ENCODE results near the gene ZNF487.
"Not testable (repeated sequence)": the region's sequence is repeated elsewhere in the genome, so short reads cannot be mapped to it uniquely, and the experiment has no call there.

The ZNF487 gene

GRCh38 chr10:43407148-43407575 is 29.7 kb upstream of the ZNF487 start:
- DNase-seq = peak; percentile 53

DNA sequence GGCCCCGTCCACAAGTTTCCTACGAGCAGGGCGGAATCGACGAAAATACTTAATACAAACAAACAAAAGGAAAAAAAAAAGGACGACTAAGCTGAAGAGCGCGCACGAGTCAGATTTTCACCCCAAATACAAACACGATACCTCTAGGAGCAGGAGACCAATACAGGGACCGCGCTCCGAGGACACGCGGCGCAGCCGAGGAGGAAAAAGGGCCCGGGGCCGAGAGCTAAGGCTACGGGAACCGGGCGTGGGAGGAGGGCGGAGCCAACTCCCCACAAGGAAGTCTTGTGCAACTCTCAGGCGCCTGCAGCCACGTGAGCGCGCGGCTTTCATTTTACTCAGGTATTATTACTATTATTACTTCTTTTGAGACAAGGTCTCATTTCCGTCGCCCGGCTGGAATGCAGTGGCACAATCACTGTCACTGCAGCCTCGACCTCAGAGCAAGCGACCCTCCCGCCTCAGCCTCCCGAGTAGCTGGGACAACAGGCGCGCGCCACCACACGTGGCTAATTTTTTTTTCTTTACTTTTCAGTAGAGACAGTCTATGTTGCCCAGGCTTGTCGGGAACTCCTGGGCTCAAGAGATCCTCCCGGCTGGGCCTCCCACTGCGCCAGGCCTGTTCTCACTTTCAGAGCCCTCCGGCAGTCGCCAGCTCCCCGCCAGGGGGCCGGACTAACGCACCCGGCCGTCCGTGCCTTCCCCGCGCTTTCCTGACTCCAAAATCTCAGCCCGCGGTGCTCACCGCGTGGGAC is 29.2 kb upstream of the ZNF487 start:
- peak; percentile 72 for DNase-seq

- DNase-seq = no peak
These were observed 28.6 kb upstream of the ZNF487 start for GRCh38 chr10:43408331-43408709.

DNA sequence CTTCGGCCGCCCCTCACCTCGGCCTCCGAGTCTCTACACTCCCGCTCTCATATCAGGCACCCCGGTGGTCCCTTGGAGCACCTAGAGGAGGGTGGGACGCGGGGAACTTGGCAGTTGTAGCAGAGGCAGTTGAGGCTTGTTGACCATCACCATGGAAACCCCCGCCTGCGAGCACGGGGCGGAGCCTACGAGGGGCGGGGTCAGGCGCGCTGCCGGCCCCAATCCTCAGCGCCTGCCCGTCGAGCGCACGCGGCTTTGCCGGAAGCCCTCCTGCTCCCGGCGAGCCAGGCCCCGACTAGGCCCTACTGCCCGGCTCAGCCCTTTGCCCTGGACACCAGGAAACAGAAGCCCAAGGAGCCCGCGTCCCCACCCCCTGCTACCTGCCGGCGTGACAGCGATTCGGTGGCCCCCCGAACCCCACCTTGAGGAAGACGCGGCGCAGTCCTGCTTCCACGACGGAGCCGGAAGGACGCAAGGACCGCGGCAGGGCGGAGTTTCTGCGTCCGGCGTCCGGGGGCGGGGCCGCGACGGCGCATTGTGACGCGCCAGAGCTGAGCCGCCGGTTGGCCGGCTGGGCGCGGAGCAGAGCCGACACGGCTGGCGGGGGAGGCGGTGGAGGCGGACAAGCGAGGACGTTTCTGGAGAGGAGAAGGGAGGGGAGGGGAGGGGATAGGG is 28.1 kb upstream of the ZNF487 start, which contains the start of gene HNRNPF:
Gene HNRNPF, minus strand, starts transcription at position 477 of the 675 bp plus-strand sequence. CDS start 21,302 bp downstream, outside the sequence.
- peak; percentile 92 for DNase-seq

DNA sequence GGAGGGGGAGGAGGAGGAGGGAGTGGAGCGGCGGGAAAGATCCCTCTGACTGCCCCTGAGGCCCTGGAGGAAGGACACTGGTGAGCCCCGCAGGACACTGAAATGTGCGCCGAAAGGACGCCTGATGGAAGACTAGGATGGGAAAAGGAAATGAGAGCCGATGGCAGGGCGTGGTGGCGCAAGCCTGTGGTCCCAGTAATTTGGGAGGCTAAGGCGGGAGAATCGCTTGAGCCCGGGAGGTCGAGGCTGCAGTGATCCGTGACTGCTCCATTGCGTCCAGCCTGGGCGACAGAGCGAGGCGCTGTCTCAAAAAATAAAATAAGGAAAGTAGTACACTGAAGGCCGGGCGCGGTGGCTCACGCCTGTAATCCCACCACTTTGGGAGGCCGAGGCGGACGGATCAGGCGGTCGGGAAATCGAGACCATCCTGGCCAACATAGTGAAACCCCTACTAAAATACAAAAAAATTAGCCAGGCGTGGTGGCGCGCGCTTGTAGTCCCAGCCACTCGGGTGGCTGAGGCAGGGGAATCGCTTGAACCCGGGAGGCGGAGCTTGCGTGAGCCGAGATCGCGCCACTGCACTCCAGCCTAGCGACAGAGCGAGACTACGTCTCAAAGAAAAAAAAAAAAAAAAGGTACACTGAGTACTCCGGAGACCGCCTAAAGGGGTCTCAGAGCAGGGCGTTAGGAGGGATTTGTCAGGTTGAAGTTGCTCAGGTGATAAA is 27.4 kb upstream of the ZNF487 start:
- peak; percentile 68 for DNase-seq

GRCh38 chr10:43410345-43410744 is 26.6 kb upstream of the ZNF487 start:
- no peak for DNase-seq

- DNase-seq = no peak
These were observed 25.4 kb upstream of the ZNF487 start for GRCh38 chr10:43411536-43411935.

GRCh38 chr10:43415544-43415943 is 21.4 kb upstream of the ZNF487 start:
- DNase-seq = no peak

GRCh38 chr10:43417950-43418768 is 18.8 kb upstream of the ZNF487 start:
- DNase-seq = no peak

DNA sequence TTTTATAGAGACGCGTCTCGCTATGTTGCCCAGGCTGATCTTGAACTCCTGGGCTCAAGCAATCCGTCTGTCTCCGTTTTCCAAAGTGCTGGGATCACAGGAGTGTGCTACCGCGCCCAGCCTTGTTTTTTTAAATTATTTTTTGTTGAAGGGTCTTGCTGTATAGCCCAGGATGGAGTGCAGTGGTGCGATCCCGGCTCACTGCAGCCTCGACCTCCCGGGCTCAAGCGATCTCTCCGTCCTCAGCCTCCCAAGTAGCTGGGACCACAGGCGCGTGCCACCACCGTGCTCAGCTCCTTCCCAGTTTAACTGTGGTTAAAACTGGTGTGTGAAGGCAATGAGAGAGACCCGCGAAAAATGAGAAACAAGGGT is 16.9 kb upstream of the ZNF487 start:
- no peak for DNase-seq

- peak; percentile 69 for DNase-seq
These were observed 16.3 kb upstream of the ZNF487 start for GRCh38 chr10:43420369-43421200.

DNA sequence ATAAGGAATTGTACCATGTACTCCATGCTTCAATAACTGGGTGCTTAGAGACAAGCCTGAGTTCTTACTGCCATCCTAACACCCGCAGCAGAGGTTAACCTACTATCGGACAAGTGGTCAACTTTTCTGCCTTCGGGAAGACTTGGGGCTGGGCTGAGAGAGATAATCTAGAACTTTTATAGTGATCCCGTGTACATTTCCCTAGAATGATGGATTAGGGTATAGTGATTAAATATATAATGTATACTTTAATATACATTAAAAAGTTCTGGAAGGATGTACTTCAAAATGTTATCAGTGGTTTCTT is 15.8 kb upstream of the ZNF487 start:
- no peak for DNase-seq

DNA sequence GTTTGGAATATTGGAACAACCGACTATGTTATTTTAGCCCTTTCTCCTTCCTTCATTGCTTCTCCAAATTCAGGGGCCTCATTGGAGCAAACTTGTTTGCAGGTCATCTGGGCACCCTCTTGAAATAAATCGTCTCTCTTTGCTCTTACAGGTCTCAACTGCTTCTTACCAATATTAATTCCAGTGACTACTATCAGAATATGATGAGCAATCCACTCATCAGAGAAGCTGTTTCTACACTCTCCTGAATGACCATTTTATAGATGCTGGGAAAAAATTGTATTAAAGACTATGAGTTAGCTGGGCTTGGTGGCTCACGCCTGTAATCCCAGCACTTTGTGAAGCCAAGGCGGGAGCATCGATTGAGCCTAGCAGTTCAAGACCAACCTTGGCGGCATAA is 15.4 kb upstream of the ZNF487 start:
- DNase-seq = no peak

- DNase-seq = not testable (repeated sequence)
These were observed 15.0 kb upstream of the ZNF487 start for GRCh38 chr10:43421944-43422343.

DNA sequence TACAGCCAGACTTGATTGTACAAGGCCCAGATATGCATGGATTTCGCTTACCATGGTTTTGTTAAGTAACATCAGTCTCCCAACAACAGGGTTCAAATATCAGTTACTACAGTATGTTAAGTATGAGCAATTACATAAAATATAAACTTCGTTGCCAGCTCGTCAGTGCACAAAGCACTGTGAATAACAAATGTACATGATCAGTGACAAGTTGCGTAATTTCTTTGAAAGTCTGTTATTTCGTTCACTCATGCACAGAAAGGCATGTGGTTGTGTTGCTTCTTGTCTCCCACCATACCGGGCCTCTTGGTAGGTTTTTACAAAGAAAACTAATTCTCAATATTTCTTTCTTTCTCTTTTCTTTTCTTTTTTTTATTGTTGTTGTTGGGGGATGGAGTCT is 12.5 kb upstream of the ZNF487 start:
- DNase-seq = no peak

- DNase-seq = not testable (repeated sequence)
These were observed 10.4 kb upstream of the ZNF487 start for GRCh38 chr10:43426476-43426875.

DNA sequence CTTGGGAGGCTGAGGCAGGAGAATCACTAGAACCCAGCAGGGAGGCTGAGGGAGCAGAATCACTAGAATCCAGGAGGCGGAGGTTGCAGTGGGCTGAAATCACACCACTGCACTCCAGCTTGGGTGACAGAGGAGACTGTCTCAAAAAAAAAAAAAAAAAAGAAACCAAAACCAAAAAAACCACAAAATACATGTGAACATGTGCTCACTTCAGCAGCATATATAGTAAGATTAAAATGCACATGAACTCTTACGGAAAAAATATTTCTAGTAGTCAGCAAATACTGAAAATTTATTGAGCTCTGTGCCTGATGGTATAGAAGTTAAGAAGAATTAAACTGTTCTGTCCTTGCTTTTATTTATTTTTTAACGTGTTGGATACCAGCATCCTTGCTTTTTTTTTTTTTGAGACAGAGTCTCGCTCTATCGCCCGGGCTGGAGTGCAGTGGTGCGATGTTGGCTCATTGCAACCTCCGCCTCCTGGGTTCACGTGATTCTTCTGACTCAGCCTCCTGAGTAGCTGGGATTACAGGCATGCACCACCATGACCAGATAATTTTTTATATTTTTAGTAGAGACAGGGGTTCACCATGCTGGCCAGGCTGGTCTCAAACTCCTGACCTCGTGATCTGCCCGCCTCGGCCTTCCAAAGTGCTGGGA is 9.6 kb upstream of the ZNF487 start:
- DNase-seq = no peak

DNA sequence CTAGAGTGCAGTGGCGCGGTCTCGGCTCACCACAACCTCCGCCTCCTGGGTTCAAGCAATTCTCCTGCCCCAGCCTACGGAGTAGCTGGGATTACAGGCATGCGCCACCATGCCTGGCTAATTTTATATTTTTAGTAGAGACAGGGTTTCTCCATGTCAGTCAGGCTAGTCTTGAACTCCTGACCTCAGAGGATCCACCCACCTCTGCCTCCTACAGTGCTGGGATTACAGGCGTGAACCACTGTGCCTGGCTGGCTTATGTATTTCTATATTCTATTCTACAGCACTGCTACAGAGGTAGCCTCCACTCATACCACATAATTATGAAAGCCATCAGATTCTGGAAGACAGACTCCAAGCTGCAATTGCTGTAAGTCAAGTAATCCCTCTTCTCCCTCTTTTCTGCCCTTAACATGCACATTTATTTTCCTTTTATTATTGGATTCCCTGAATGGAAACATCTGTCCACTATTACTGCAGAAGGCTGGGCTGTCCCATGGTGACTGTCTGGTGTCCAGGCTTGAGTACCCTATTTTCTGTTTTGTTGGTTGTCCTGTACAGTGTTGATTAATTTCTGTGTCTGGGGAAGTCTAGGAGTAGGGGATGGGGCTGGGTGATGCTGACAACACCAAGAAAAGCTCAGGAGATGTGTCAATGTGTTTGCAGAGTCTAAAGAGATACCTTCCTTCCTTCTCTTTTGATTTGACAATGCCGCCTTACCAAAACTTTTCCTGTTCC is 5.8 kb upstream of the ZNF487 start:
- DNase-seq = no peak

GRCh38 chr10:43437141-43437870 is 395 bp downstream of the ZNF487 start:
- DNase-seq = no peak

All from activated effector memory CD4-positive, alpha-beta T cell treated with Interleukin-2 at 50 U/mL for 16 hours (primary cell).